Measurements from ENCODE around the gene CCDC117. TPM values are rescaled to one million over a fixed set of nuclear protein-coding genes. Genes with fewer than 3 reads are reported as not detected.

CCDC117 gene
- total and polyA plus RNA-seq, 7 experiments from 2014 or later: 8.7 to 33.5 (median 19.7) TPM

DNA sequence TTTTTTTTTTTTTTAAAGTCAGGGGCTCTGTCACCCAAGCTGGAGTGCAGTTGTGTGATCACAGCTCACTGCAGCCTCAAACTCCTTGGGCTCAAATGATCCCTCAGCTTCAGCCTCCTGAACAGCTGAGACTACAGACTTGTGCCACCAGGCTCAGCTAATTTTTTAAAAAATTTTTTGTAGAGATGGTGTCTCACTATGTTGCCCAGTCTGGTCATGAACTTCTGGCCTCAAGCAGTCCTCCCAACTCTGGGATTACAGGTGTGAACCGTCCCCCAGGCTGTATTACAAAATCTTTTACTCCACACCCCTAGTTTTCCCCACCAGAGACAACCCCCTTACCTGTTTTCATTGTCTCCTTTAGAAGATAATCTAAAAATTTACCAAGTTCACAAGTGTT lies 1.9 kb downstream of the CCDC117 start:
- Mint-ChIP-seq H3K27me3 (peaks cover 0 to 2% (median 0%) of the 10 kb centered on the region in 5 donors), H3K4me1 (peaks cover 20 to 61% (median 35%) of the 10 kb centered on the region in 7 donors), H3K9me3 (peaks cover 0 to 5% (median 0%) of the 10 kb centered on the region in 11 donors), H3K36me3 (peaks cover 0 to 18% (median 12%) of the 10 kb centered on the region in 5 donors), H3K4me3 (peak overlapping the region; percentile 71 to 99 (median 82)), H3K27ac (peak overlapping the region in 6 of 9 donors; percentile 14 to 75 (median 36))
- H3K9me3 ChIP-seq (ENCODE audit: control insufficient read depth in 2 of 3, low read length in 3 of 3): no peaks in the 10 kb centered on the region
- peaks cover 0 to 12% (median 3%) of the 10 kb centered on the region in 3 experiments for H3K36me3 ChIP-seq (ENCODE audit: control insufficient read depth in 2 of 3, insufficient read depth in 3 of 3, low read length in 3 of 3)
- DNase-seq: no peak
- CTCF ChIA-PET: interaction anchor here (1.3 kb wide), 1 partner anchor 173 kb away, joined by 5 read pairs; no protein-coding TSS in a partner anchor
- no peak for ATAC-seq
- intact Hi-C loops (cut with micrococcal nuclease): loop anchor here in 1 of 2 donors (5.0 kb wide), 3 partner anchors 38 to 298 kb away; partner anchors contain the start of gene KREMEN1
- H3K4me3 ChIP-seq (ENCODE audit: low read length): no peak overlapping the region
- POLR2A ChIA-PET: interaction anchor here (4.3 kb wide), 1 partner anchor 27 kb away, joined by 31 read pairs; the partner anchor contains the start of gene XBP1
- H3K4me1 ChIP-seq (ENCODE audit: control insufficient read depth in 2 of 2, insufficient read depth in 2 of 2, low read length in 2 of 2): peaks cover 13 to 17% of the 10 kb centered on the region in 2 donors
- no peak overlapping the region for H3K27ac ChIP-seq (ENCODE audit: low read depth, low read length)
- no peaks in the 10 kb centered on the region for H3K27me3 ChIP-seq (ENCODE audit: control insufficient read depth in 2 of 2, insufficient read depth in 2 of 2, low read length in 2 of 2)

- H3K36me3 Mint-ChIP-seq: peaks cover 0 to 21% (median 4%) of the 10 kb centered on the region in 5 donors
- POLR2A ChIA-PET: interaction anchor here (0.8 kb wide), 1 partner anchor 39 kb away, joined by 3 read pairs; no protein-coding TSS in a partner anchor
Observed at GRCh38 chr22:28779833-28780232, 7.3 kb downstream of the CCDC117 start.

DNA sequence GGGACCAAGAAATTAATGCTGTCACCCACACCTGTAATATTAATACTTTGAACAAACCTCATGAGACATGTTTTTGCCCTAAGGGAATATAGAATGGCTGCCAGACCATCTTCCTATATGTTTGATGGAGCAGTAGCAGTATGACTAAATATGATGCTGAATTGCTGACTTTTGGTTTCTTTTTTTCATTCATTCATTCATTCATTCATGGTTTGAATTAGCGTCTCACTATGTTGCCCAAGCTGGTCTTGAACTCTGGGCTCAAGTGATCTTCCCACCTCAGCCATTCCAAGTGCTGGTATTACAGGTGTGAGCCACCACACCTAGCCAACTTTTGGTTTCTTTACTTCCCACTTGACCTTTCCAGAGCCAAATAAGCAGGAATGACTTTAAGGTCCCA lies 7.8 kb downstream of the CCDC117 start:
- H3K4me1 Mint-ChIP-seq: peaks cover 14 to 59% (median 26%) of the 10 kb centered on the region in 7 donors
- no peaks in the 10 kb centered on the region for H3K4me1 ChIP-seq (ENCODE audit: control insufficient read depth in 2 of 2, insufficient read depth in 2 of 2, low read length in 2 of 2)
- peaks cover 0 to 1% (median 0%) of the 10 kb centered on the region in 11 donors for H3K9me3 Mint-ChIP-seq
- peak overlapping the region in 1 of 9 donors; percentile 28 for H3K27ac Mint-ChIP-seq
- intact Hi-C loops (cut with micrococcal nuclease): no loop called here
- POLR2A ChIA-PET: interaction anchor here (1.9 kb wide), 1 partner anchor 19 kb away, joined by 10 read pairs; the partner anchor contains the start of gene XBP1
- DNase-seq: no peak
- no peak overlapping the region for H3K4me3 ChIP-seq (ENCODE audit: low read length)
- peaks cover 15 to 58% (median 22%) of the 10 kb centered on the region in 3 experiments for H3K36me3 ChIP-seq (ENCODE audit: control insufficient read depth in 2 of 3, insufficient read depth in 3 of 3, low read length in 3 of 3)
- ATAC-seq: no peak
- H3K9me3 ChIP-seq (ENCODE audit: control insufficient read depth in 2 of 3, low read length in 3 of 3): no peaks in the 10 kb centered on the region
- H3K36me3 Mint-ChIP-seq: peaks cover 0 to 23% (median 5%) of the 10 kb centered on the region in 5 donors
- H3K27ac ChIP-seq (ENCODE audit: low read depth, low read length): no peak overlapping the region
- H3K27me3 Mint-ChIP-seq: no peaks in the 10 kb centered on the region
- H3K27me3 ChIP-seq (ENCODE audit: control insufficient read depth in 2 of 2, insufficient read depth in 2 of 2, low read length in 2 of 2): no peaks in the 10 kb centered on the region
- CTCF ChIA-PET: no interaction called here
- H3K4me3 Mint-ChIP-seq: no peak overlapping the region

More at GRCh38 chr22:28779833-28780232, 7.3 kb downstream of the CCDC117 start:
- Mint-ChIP-seq H3K4me3 (no peak overlapping the region), H3K27me3 (no peaks in the 10 kb centered on the region), H3K27ac (peak overlapping the region in 1 of 9 donors; percentile 28), H3K9me3 (peaks cover 0 to 1% (median 0%) of the 10 kb centered on the region in 11 donors), H3K4me1 (peaks cover 13 to 64% (median 30%) of the 10 kb centered on the region in 7 donors)
- ATAC-seq: no peak
- CTCF ChIA-PET: no interaction called here
- peaks cover 15 to 58% (median 22%) of the 10 kb centered on the region in 3 experiments for H3K36me3 ChIP-seq (ENCODE audit: control insufficient read depth in 2 of 3, insufficient read depth in 3 of 3, low read length in 3 of 3)
- no peak overlapping the region for H3K27ac ChIP-seq (ENCODE audit: low read depth, low read length)
- no peak for DNase-seq
- H3K4me3 ChIP-seq (ENCODE audit: low read length): no peak overlapping the region
- peaks cover 0 to 3% of the 10 kb centered on the region in 2 donors for H3K4me1 ChIP-seq (ENCODE audit: control insufficient read depth in 2 of 2, insufficient read depth in 2 of 2, low read length in 2 of 2)
- H3K9me3 ChIP-seq (ENCODE audit: control insufficient read depth in 2 of 3, low read length in 3 of 3): no peaks in the 10 kb centered on the region
- intact Hi-C loops (cut with micrococcal nuclease): no loop called here
- H3K27me3 ChIP-seq (ENCODE audit: control insufficient read depth in 2 of 2, insufficient read depth in 2 of 2, low read length in 2 of 2): no peaks in the 10 kb centered on the region

DNA sequence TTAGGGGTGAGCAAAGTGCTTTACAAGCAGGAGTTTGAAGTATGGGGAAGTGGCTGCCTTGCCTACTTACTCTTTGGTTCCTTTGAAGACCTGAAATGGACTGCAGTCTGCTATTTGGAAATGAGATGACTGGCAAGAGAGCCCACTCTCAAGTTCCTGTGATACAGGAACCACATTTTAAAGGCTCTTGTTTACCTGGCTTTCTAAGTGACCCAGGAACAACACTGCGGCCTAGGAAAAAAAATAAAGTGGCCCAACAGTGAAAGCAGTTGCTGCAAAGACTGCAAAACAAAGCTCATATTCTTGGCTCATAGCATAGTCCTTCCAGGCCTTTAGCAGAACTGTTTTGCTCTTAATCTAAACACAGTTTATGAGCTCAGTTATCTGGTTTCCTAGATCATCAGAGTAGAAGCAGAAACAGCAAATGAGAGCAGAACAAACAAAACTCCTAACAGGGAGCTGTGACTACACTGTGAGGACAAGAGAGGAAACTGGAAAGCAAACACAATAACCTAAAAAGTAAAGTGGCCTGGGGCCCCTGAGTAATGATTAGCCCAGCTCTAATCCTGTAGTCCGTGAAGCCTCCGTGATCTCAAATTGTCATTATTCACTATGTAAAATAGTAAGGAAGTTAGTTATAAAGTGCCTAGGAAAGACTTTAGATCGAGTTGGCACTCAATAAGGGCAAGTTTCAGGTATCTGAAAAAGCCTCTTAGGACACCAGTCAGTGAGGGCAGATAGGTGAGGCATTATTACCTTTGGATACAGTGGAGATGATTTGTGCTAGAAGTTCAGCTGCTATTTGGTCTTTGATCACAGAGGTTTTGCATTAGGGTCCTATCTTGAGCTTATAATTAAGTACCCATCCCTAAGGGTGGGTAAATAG lies 11.5 kb downstream of the CCDC117 start:
- ChIA-PET POLR2A (interaction anchor here (0.6 to 10.6 kb wide), 3 partner anchors 16 to 44 kb away, joined by 3 to 79 read pairs (median 3); partner anchors contain the start of gene XBP1), CTCF (no interaction called here)
- intact Hi-C loops (cut with micrococcal nuclease): no loop called here
- Histone ChIP-seq H3K4me1 (ENCODE audit: control insufficient read depth in 2 of 2, insufficient read depth in 2 of 2, low read length in 2 of 2) (no peaks in the 10 kb centered on the region), H3K27me3 (ENCODE audit: control insufficient read depth in 2 of 2, insufficient read depth in 2 of 2, low read length in 2 of 2) (no peaks in the 10 kb centered on the region), H3K9me3 (ENCODE audit: control insufficient read depth in 2 of 3, low read length in 3 of 3) (no peaks in the 10 kb centered on the region), H3K36me3 (ENCODE audit: control insufficient read depth in 2 of 3, insufficient read depth in 3 of 3, low read length in 3 of 3) (peaks cover 15 to 75% (median 19%) of the 10 kb centered on the region in 3 experiments), H3K27ac (ENCODE audit: low read depth, low read length) (no peak overlapping the region), H3K4me3 (ENCODE audit: low read length) (no peak overlapping the region)
- no peak for ATAC-seq
- Mint-ChIP-seq H3K9me3 (no peaks in the 10 kb centered on the region), H3K27ac (peak overlapping the region in 1 of 9 donors; percentile 59), H3K4me1 (peaks cover 9 to 33% (median 16%) of the 10 kb centered on the region in 7 donors), H3K27me3 (no peaks in the 10 kb centered on the region), H3K4me3 (no peak overlapping the region), H3K36me3 (peaks cover 8 to 40% (median 15%) of the 10 kb centered on the region in 5 donors)
- no peak for DNase-seq

DNA sequence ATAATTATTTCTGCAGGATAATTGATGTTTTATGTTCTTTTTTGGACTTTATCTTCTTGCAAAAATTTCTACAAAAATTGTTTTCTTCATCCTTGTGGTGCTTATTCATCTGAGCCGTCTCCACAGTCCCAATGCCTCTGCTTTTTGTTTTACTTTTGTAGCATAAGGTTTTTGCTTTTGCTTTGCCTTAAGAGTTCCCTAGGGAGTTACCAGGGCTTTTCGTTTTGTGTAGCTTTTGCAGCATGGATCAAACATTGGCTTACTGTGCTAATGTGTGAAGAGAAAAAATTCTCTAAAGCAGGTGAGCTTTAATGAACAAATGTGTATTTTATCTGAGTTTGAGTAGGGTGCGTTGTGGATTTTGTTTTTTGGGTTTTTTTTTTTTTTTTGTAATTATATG lies 16.1 kb downstream of the CCDC117 start:
- intact Hi-C loops (cut with micrococcal nuclease): no loop called here
- ATAC-seq (no peak), DNase-seq (no peak)
- no peaks in the 10 kb centered on the region for H3K9me3 Mint-ChIP-seq
- H3K4me3 ChIP-seq (ENCODE audit: low read length): no peak overlapping the region
- H3K27me3 ChIP-seq (ENCODE audit: control insufficient read depth in 2 of 2, insufficient read depth in 2 of 2, low read length in 2 of 2): no peaks in the 10 kb centered on the region
- peaks cover 21 to 51% (median 37%) of the 10 kb centered on the region in 7 donors for H3K4me1 Mint-ChIP-seq
- no peak overlapping the region for H3K4me3 Mint-ChIP-seq
- peak overlapping the region in 2 of 9 donors; percentile 13 to 25 for H3K27ac Mint-ChIP-seq
- H3K4me1 ChIP-seq (ENCODE audit: control insufficient read depth in 2 of 2, insufficient read depth in 2 of 2, low read length in 2 of 2): peaks cover 14 to 17% of the 10 kb centered on the region in 2 donors
- H3K36me3 ChIP-seq (ENCODE audit: control insufficient read depth in 2 of 3, insufficient read depth in 3 of 3, low read length in 3 of 3): peaks cover 7 to 42% (median 10%) of the 10 kb centered on the region in 3 experiments
- no peaks in the 10 kb centered on the region for H3K9me3 ChIP-seq (ENCODE audit: control insufficient read depth in 2 of 3, low read length in 3 of 3)
- ChIA-PET POLR2A (interaction anchor here (0.6 to 10.6 kb wide), 4 partner anchors 12 to 39 kb away, joined by 3 to 79 read pairs (median 10); partner anchors contain the start of gene XBP1), CTCF (interaction anchor here (0.5 to 7.8 kb wide), 5 partner anchors 9 to 252 kb away, joined by 3 to 82 read pairs (median 5); no protein-coding TSS in a partner anchor)
- no peak overlapping the region for H3K27ac ChIP-seq (ENCODE audit: low read depth, low read length)
- no peaks in the 10 kb centered on the region for H3K27me3 Mint-ChIP-seq
- H3K36me3 Mint-ChIP-seq: peaks cover 8 to 38% (median 21%) of the 10 kb centered on the region in 5 donors

GRCh38 chr22:28791124-28791523 lies 18.6 kb downstream of the CCDC117 start:
- Mint-ChIP-seq H3K27ac (peak overlapping the region in 2 of 9 donors; percentile 48 to 49), H3K4me1 (peaks cover 30 to 70% (median 58%) of the 10 kb centered on the region in 7 donors), H3K36me3 (peaks cover 15 to 33% (median 22%) of the 10 kb centered on the region in 5 donors), H3K4me3 (peak overlapping the region in 4 of 10 donors; percentile 7 to 79 (median 56)), H3K27me3 (no peaks in the 10 kb centered on the region), H3K9me3 (no peaks in the 10 kb centered on the region)
- ChIA-PET POLR2A (interaction anchor here (0.7 to 10.6 kb wide), 4 partner anchors 10 to 623 kb away, joined by 3 to 79 read pairs (median 10); partner anchors contain the start of gene XBP1), CTCF (interaction anchor here (0.6 to 7.8 kb wide), 13 partner anchors 7 to 249 kb away, joined by 3 to 82 read pairs (median 3); partner anchors contain the start of genes CCDC117 and XBP1)
- intact Hi-C loops (cut with micrococcal nuclease): loop anchor here (2.0 to 10.0 kb wide), 3 partner anchors 251 to 876 kb away; partner anchors contain the start of gene PITPNB (in 1 of the 2)
- Histone ChIP-seq H3K27ac (ENCODE audit: low read depth, low read length) (no peak overlapping the region), H3K4me3 (ENCODE audit: low read length) (no peak overlapping the region), H3K9me3 (ENCODE audit: control insufficient read depth in 2 of 3, low read length in 3 of 3) (no peaks in the 10 kb centered on the region), H3K27me3 (ENCODE audit: control insufficient read depth in 2 of 2, insufficient read depth in 2 of 2, low read length in 2 of 2) (no peaks in the 10 kb centered on the region), H3K4me1 (ENCODE audit: control insufficient read depth in 2 of 2, insufficient read depth in 2 of 2, low read length in 2 of 2) (peaks cover 18 to 29% of the 10 kb centered on the region in 2 donors), H3K36me3 (ENCODE audit: control insufficient read depth in 2 of 3, insufficient read depth in 3 of 3, low read length in 3 of 3) (peaks cover 17 to 35% (median 22%) of the 10 kb centered on the region in 3 experiments)
- ATAC-seq (no peak), DNase-seq (no peak)
